GM13977 (cell line): ENCODE data around the gene ACBD5.

Experiments
- DNase-seq: peaks from one replicate; pipeline ENCODE4 v3.0.0; 2012; ENCODE audit warnings: low spot score
- in situ Hi-C: fragments of 300-500 bp; cut with MboI; formaldehyde crosslinking; loops from one replicate; pipeline ENCODE4 v1.12.0; 2022; ENCODE audit warnings: low sequenced_read_pairs, low pct_unique_long_range_greater_than_20kb, mixed read lengths, inconsistent platforms; ENCODE audit not compliant: unreplicated experiment
- TF ChIP-seq, protein P1 (sequence below): IDR thresholded peaks from 2 replicates; pipeline ENCODE4 v1.5.1; 2012; ENCODE audit warnings: mild to moderate bottlenecking, control low read depth; ENCODE audit not compliant: insufficient read depth; ENCODE audit errors: extremely low read depth, missing control alignments

Gene ACBD5

DNA sequence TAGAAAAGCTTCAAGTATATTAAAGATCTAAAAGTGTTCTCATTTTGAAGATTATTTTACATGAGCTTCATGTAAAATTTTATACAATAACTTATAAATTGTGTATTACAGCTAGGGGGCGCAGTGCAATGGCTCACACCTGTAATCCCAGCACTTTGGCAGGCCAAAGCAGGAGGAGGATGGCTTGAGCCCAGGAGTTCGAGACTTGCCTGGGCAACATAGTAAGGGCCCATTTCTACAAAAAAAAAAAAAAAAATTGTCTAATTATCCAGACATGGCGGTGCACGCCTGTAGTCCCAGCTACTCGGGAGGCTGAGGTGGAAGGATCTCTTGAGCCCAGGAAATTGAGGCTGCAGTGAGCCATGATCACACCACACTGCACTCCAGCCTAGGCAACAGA, 16.6 kb downstream of the ACBD5 start:
- DNase-seq = no peak
- TF ChIP-seq, protein P1, sequence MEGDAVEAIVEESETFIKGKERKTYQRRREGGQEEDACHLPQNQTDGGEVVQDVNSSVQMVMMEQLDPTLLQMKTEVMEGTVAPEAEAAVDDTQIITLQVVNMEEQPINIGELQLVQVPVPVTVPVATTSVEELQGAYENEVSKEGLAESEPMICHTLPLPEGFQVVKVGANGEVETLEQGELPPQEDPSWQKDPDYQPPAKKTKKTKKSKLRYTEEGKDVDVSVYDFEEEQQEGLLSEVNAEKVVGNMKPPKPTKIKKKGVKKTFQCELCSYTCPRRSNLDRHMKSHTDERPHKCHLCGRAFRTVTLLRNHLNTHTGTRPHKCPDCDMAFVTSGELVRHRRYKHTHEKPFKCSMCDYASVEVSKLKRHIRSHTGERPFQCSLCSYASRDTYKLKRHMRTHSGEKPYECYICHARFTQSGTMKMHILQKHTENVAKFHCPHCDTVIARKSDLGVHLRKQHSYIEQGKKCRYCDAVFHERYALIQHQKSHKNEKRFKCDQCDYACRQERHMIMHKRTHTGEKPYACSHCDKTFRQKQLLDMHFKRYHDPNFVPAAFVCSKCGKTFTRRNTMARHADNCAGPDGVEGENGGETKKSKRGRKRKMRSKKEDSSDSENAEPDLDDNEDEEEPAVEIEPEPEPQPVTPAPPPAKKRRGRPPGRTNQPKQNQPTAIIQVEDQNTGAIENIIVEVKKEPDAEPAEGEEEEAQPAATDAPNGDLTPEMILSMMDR = peak; percentile 62
- in situ Hi-C loops = loop anchor here (10.0 kb wide), 1 partner anchor 141 kb away; no protein-coding TSS in a partner anchor

DNA sequence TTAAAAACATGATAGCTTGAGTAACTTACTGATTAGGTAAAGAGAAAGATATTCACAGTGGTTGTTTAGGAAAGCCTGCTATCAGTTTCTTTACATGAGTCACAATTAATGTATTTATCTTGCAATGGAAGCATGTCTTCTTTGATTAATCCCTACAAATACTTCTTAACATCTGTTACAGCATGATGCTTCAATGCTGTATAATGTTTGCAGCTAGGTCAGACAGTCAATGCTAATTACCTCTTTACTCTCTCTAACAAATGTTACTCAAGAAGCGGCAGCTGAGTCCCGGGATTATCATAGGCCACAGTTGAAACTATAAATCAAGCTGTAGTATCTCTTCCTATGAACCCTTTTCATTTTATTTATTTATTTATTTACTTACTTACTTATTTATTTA, 33.2 kb downstream of the ACBD5 start:
- DNase-seq = no peak
- TF ChIP-seq, protein P1 = no peak
- in situ Hi-C loops = no loop called here

DNA sequence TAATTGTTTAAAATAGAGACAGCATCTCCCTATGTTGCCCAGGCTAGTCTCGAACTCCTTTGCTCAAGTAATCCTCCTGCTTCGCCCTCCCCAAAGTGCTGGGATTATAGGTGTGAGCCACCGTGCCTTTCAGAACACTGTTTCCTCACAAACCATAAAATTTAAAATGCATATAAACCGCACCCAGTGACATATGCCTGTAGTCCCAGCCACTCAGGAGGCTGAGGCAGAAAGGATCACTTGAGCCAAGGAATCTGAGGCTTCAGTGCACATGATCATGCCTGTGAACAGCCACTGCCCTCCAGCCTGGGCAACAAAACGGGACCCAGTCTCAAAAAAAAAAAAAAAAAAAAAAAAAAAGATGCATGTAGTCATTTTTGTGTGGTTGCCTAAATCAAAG, 36.8 kb downstream of the ACBD5 start:
- TF ChIP-seq, protein P1 = no peak
- in situ Hi-C loops = no loop called here
- DNase-seq = no peak

DNA sequence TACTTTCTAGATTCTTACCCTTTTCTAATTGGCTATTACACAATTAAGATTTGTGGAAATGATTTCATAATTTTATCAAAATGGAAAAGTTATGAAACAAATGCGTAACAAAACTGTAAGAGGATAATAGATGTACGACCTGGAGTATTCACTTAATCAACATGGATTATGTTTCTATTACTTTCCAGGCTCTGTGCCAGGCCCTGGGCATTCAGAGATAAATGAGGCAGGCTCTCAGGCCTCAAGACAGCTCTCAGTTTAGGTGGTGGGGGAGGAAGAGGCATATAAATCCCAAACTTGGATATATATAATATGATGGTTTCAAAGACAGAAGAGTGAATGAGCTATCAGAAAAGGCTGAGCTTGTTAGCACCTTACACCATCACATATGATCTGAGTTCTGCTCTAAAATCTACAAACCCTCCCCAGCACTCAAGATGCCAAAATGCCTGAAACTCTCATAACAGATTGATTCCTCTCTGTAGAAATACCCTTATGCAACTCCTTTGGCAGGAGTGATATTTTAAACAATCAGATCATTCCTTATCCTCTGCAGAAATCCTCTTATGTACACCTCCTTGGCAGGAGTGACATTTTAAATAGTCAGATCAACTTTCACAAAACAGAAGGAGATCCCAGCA, 42.5 kb downstream of the ACBD5 start:
- DNase-seq = no peak
- in situ Hi-C loops = no loop called here
- TF ChIP-seq, protein P1 = no peak

DNA sequence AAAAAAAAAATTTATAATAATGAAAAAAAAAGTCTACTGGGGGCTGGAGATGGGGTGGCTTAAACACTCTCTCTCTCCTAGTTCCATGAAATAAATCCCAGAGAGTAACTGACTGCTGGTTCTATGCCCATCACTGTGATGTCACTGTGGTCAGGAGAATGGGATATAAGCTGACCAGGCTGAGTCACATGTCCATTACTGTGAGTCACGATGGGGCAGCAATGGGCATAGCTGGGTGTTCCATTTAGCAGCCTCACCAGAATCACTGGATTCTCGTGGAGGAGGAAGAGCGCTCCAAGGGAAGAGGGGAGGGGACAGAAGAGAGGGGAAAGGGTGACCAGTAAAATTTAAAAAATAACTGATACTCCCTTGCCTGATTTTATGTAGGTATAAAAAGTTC, 48.3 kb downstream of the ACBD5 start:
- TF ChIP-seq, protein P1 = no peak
- DNase-seq = no peak
- in situ Hi-C loops = no loop called here

DNA sequence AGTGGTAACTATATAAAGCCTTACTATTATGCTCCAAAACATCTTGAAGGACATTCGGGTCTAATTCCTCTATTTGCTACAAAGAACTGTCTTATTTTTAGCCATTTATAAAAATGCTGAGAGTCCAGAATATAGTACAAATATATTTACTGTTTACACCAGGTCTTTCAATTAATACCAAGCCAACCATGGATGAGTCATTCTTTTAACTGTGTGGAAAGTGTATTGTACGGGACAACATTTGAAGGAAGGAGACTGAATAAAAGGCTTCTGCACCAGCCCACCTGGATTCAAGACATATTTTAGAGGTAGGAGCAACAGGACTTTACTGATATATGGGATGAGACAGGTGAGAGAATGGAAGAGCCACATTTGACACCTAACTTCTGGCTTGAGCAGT, 50.1 kb downstream of the ACBD5 start:
- in situ Hi-C loops = no loop called here
- no peak for DNase-seq
- TF ChIP-seq, protein P1 = no peak
